ENCODE data around the gene TIGD2.

DNA sequence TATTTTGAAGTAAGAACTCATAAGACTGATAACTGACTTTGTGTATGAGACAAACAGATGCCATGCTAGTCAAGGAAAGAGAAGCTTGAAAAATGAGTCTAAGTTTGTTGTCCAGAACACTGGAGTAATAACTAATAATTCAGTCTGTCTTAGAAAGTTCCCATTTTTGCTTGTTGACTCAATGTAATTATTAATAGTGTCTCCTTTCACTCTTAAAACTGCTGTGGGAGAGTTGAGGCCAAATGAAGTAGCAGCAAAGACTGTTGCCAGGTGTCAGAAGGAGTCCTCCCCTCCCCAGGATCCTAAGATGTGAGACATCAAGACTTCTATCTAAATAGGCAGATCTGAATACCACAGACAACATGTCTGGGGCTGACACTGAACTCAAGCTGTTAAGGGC lies 33.6 kb upstream of the TIGD2 start:
- TF ChIP-seq, protein P1, sequence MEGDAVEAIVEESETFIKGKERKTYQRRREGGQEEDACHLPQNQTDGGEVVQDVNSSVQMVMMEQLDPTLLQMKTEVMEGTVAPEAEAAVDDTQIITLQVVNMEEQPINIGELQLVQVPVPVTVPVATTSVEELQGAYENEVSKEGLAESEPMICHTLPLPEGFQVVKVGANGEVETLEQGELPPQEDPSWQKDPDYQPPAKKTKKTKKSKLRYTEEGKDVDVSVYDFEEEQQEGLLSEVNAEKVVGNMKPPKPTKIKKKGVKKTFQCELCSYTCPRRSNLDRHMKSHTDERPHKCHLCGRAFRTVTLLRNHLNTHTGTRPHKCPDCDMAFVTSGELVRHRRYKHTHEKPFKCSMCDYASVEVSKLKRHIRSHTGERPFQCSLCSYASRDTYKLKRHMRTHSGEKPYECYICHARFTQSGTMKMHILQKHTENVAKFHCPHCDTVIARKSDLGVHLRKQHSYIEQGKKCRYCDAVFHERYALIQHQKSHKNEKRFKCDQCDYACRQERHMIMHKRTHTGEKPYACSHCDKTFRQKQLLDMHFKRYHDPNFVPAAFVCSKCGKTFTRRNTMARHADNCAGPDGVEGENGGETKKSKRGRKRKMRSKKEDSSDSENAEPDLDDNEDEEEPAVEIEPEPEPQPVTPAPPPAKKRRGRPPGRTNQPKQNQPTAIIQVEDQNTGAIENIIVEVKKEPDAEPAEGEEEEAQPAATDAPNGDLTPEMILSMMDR (conservative IDR thresholded peaks at IDR 0.05; ENCODE audit: low read depth in 2 of 2): no peak
- TF ChIP-seq EZH2 (IDR thresholded peaks at IDR 0.05; ENCODE audit: low read depth, unreplicated experiment) (no peak), POLR2AphosphoS5 (IDR thresholded peaks at IDR 0.05; ENCODE audit: low read depth) (no peak), ETS1 (IDR thresholded peaks at IDR 0.05) (no peak), STAT1 (IDR thresholded peaks at IDR 0.05; ENCODE audit: unreplicated experiment) (no peak), EZH2phosphoT487 (IDR thresholded peaks at IDR 0.05; ENCODE audit: unreplicated experiment) (no peak), CREB1 (CRISPR knock-in tag; IDR thresholded peaks at IDR 0.05; ENCODE audit: low read depth) (no peak), JUNB (IDR thresholded peaks at IDR 0.05; ENCODE audit: unreplicated experiment) (no peak), NANOG (IDR thresholded peaks at IDR 0.05; ENCODE audit: borderline replicate concordance) (no peak), ZNF114 (CRISPR knock-in tag; IDR thresholded peaks at IDR 0.05) (no peak)
- TF ChIP-seq, protein P2, sequence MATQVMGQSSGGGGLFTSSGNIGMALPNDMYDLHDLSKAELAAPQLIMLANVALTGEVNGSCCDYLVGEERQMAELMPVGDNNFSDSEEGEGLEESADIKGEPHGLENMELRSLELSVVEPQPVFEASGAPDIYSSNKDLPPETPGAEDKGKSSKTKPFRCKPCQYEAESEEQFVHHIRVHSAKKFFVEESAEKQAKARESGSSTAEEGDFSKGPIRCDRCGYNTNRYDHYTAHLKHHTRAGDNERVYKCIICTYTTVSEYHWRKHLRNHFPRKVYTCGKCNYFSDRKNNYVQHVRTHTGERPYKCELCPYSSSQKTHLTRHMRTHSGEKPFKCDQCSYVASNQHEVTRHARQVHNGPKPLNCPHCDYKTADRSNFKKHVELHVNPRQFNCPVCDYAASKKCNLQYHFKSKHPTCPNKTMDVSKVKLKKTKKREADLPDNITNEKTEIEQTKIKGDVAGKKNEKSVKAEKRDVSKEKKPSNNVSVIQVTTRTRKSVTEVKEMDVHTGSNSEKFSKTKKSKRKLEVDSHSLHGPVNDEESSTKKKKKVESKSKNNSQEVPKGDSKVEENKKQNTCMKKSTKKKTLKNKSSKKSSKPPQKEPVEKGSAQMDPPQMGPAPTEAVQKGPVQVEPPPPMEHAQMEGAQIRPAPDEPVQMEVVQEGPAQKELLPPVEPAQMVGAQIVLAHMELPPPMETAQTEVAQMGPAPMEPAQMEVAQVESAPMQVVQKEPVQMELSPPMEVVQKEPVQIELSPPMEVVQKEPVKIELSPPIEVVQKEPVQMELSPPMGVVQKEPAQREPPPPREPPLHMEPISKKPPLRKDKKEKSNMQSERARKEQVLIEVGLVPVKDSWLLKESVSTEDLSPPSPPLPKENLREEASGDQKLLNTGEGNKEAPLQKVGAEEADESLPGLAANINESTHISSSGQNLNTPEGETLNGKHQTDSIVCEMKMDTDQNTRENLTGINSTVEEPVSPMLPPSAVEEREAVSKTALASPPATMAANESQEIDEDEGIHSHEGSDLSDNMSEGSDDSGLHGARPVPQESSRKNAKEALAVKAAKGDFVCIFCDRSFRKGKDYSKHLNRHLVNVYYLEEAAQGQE (IDR thresholded peaks at IDR 0.05; ENCODE audit: unreplicated experiment): no peak
- TF ChIP-seq, protein P3, sequence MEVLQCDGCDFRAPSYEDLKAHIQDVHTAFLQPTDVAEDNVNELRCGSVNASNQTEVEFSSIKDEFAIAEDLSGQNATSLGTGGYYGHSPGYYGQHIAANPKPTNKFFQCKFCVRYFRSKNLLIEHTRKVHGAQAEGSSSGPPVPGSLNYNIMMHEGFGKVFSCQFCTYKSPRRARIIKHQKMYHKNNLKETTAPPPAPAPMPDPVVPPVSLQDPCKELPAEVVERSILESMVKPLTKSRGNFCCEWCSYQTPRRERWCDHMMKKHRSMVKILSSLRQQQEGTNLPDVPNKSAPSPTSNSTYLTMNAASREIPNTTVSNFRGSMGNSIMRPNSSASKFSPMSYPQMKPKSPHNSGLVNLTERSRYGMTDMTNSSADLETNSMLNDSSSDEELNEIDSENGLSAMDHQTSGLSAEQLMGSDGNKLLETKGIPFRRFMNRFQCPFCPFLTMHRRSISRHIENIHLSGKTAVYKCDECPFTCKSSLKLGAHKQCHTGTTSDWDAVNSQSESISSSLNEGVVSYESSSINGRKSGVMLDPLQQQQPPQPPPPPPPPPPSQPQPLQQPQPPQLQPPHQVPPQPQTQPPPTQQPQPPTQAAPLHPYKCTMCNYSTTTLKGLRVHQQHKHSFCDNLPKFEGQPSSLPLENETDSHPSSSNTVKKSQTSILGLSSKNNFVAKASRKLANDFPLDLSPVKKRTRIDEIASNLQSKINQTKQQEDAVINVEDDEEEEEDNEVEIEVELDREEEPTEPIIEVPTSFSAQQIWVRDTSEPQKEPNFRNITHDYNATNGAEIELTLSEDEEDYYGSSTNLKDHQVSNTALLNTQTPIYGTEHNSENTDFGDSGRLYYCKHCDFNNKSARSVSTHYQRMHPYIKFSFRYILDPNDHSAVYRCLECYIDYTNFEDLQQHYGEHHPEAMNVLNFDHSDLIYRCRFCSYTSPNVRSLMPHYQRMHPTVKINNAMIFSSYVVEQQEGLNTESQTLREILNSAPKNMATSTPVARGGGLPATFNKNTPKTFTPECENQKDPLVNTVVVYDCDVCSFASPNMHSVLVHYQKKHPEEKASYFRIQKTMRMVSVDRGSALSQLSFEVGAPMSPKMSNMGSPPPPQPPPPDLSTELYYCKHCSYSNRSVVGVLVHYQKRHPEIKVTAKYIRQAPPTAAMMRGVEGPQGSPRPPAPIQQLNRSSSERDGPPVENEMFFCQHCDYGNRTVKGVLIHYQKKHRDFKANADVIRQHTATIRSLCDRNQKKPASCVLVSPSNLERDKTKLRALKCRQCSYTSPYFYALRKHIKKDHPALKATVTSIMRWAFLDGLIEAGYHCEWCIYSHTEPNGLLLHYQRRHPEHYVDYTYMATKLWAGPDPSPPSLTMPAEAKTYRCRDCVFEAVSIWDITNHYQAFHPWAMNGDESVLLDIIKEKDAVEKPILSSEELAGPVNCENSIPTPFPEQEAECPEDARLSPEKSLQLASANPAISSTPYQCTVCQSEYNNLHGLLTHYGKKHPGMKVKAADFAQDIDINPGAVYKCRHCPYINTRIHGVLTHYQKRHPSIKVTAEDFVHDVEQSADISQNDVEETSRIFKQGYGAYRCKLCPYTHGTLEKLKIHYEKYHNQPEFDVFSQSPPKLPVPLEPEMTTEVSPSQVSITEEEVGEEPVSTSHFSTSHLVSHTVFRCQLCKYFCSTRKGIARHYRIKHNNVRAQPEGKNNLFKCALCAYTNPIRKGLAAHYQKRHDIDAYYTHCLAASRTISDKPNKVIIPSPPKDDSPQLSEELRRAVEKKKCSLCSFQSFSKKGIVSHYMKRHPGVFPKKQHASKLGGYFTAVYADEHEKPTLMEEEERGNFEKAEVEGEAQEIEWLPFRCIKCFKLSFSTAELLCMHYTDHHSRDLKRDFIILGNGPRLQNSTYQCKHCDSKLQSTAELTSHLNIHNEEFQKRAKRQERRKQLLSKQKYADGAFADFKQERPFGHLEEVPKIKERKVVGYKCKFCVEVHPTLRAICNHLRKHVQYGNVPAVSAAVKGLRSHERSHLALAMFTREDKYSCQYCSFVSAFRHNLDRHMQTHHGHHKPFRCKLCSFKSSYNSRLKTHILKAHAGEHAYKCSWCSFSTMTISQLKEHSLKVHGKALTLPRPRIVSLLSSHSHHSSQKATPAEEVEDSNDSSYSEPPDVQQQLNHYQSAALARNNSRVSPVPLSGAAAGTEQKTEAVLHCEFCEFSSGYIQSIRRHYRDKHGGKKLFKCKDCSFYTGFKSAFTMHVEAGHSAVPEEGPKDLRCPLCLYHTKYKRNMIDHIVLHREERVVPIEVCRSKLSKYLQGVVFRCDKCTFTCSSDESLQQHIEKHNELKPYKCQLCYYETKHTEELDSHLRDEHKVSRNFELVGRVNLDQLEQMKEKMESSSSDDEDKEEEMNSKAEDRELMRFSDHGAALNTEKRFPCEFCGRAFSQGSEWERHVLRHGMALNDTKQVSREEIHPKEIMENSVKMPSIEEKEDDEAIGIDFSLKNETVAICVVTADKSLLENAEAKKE (CRISPR knock-in tag; IDR thresholded peaks at IDR 0.05): no peak

All from GM23338 (cell line).